ENCODE data around the gene EEFSEC. TPM values are rescaled to one million over a fixed set of nuclear protein-coding genes. Genes with fewer than 3 reads are reported as not detected.
A peak's percentile ranks its signal among the peaks of the same experiment; 100 is the strongest.

EEFSEC gene
- total and polyA plus RNA-seq, 2 experiments from 2014 or later: 26.7 to 47.9 TPM

DNA sequence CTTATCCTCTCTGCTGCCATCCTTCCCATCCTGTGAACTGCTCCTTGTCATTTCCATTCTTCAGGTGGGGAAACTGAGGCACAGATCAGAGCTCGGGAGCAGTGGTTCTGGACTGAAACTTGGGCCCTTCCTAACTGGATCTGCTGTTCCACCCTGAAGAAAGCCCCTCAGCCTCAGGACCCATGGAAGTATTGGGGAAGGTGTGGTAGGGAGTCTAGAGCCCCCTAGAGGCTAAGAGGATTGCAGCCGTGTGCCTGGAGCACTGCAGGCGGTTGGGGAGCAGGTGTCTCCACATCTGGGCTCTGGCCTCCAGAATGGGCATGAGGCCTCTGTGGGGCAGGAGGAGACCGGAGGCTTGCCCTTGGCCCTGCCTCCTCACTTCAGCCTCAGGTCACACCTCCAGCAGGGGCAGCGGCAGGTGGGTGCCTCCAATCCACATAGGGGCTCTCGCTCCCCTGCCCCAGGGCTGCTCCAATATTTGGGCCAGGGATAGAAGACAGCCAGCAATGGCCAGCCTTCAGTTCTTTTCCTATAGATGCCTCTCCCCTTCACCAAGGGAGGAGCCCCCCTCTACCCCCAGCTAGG lies 285.3 kb downstream of the EEFSEC start:
- peak; percentile 55 for TF ChIP-seq CTCF (IDR thresholded peaks at IDR 0.05; ENCODE audit: low read depth, low read length)

DNA sequence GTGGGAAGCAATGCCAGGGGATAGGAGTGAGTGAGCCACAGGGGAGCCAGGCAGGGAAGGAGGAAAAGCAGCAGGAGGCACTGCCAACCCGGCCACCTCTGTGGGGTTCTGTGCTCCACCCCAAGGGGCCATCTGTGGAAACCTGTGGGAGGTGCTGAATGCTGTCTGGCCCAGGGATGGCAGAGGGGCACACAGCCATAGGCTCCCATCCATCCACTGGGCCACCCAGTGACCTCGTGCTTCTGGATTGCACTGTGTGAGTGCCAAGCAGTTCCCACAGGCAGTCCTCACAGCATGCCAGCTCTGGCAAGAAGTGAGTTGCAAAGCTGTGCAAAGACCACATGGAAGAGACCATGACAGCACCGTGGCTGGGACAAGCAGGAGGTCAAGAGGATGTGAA lies 285.9 kb downstream of the EEFSEC start:
- no peak for DNase-seq (ENCODE audit: low read depth in 1 of 2, low spot score in 1 of 2)
- Histone ChIP-seq H3K4me1 (ENCODE audit: low read depth) (no peaks in the 10 kb centered on the region), H3K27me3 (peaks cover 54% of the 10 kb centered on the region), H3K9me3 (ENCODE audit: low read depth) (no peaks in the 10 kb centered on the region), H3K27ac (no peak overlapping the region), H3K36me3 (no peaks in the 10 kb centered on the region), H3K4me3 (no peak overlapping the region)
- TF ChIP-seq CTCF (IDR thresholded peaks at IDR 0.05; ENCODE audit: low read depth, low read length): no peak

More for the DNA sequence above, 285.3 kb downstream of the EEFSEC start:
- Histone ChIP-seq H3K27ac (no peak overlapping the region), H3K4me1 (ENCODE audit: low read depth) (no peaks in the 10 kb centered on the region), H3K27me3 (peaks cover 53% of the 10 kb centered on the region), H3K36me3 (no peaks in the 10 kb centered on the region), H3K4me3 (no peak overlapping the region), H3K9me3 (ENCODE audit: low read depth) (no peaks in the 10 kb centered on the region)
- peak in 1 of 2 donors; percentile 51 for DNase-seq (ENCODE audit: low read depth in 1 of 2, low spot score in 1 of 2)

- H3K4me3 ChIP-seq: no peak overlapping the region
- no peaks in the 10 kb centered on the region for H3K4me1 ChIP-seq (ENCODE audit: low read depth)
- H3K36me3 ChIP-seq: no peaks in the 10 kb centered on the region
- DNase-seq (ENCODE audit: low read depth in 1 of 2, low spot score in 1 of 2): no peak
- TF ChIP-seq CTCF (IDR thresholded peaks at IDR 0.05; ENCODE audit: low read depth, low read length): no peak
- H3K27ac ChIP-seq: no peak overlapping the region
- peaks cover 52% of the 10 kb centered on the region for H3K27me3 ChIP-seq
- H3K9me3 ChIP-seq (ENCODE audit: low read depth): no peaks in the 10 kb centered on the region
Observed at GRCh38 chr3:128442070-128442469, 288.8 kb downstream of the EEFSEC start.

GRCh38 chr3:128442949-128443348 lies 289.7 kb downstream of the EEFSEC start:
- TF ChIP-seq CTCF (IDR thresholded peaks at IDR 0.05; ENCODE audit: low read depth, low read length): no peak
- Histone ChIP-seq H3K4me3 (no peak overlapping the region), H3K9me3 (ENCODE audit: low read depth) (no peaks in the 10 kb centered on the region), H3K27ac (no peak overlapping the region), H3K36me3 (no peaks in the 10 kb centered on the region), H3K4me1 (ENCODE audit: low read depth) (no peaks in the 10 kb centered on the region), H3K27me3 (peaks cover 55% of the 10 kb centered on the region)
- DNase-seq (ENCODE audit: low read depth in 1 of 2, low spot score in 1 of 2): no peak

DNA sequence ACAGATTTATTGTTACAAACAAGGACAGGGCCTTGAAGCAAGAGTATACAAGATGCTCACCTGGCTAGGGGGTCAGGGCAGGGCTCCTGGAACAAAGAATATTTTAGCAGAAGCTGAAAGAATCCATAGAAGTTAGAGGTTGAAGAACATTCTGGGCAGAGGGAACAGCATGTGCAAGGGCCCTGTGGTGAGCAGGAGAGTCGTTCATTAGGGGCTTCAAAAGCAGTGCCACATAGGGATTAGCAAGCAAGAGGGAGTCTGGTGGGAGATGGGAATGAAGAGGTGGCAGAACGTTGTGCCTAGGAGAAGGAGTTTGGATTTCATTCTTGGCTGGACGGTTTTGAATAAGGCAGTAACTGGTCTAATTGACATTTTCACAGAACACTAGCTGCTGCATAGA lies 290.5 kb downstream of the EEFSEC start:
- H3K4me1 ChIP-seq (ENCODE audit: low read depth): no peaks in the 10 kb centered on the region
- no peaks in the 10 kb centered on the region for H3K9me3 ChIP-seq (ENCODE audit: low read depth)
- no peak for DNase-seq (ENCODE audit: low read depth in 1 of 2, low spot score in 1 of 2)
- peaks cover 53% of the 10 kb centered on the region for H3K27me3 ChIP-seq
- H3K36me3 ChIP-seq: no peaks in the 10 kb centered on the region
- no peak for TF ChIP-seq CTCF (IDR thresholded peaks at IDR 0.05; ENCODE audit: low read depth, low read length)
- no peak overlapping the region for H3K27ac ChIP-seq
- H3K4me3 ChIP-seq: no peak overlapping the region

Data from cardiac muscle cell (in vitro differentiated cells and primary cell).